Measurements from ENCODE around the gene HAUS6.

DNA sequence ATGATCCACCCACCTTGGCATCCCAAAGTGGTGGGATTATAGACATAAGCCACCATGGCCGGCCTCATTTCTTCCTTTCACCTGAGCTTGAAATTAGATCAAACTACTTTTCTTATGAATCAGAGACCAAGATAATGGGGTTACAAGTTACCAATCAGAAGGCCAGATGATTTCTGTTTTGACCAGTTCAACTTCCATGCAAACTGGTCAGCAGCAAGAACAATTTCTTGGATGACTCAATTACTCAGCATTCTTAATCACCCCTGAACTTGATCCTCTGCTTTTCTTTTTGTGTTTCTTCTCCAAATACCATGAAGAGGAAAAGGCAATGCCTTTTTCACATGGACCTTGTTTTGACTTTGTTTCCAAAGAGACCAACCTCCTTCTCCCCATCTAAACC is 34.6 kb upstream of the HAUS6 start:
- TF ChIP-seq, protein P1, sequence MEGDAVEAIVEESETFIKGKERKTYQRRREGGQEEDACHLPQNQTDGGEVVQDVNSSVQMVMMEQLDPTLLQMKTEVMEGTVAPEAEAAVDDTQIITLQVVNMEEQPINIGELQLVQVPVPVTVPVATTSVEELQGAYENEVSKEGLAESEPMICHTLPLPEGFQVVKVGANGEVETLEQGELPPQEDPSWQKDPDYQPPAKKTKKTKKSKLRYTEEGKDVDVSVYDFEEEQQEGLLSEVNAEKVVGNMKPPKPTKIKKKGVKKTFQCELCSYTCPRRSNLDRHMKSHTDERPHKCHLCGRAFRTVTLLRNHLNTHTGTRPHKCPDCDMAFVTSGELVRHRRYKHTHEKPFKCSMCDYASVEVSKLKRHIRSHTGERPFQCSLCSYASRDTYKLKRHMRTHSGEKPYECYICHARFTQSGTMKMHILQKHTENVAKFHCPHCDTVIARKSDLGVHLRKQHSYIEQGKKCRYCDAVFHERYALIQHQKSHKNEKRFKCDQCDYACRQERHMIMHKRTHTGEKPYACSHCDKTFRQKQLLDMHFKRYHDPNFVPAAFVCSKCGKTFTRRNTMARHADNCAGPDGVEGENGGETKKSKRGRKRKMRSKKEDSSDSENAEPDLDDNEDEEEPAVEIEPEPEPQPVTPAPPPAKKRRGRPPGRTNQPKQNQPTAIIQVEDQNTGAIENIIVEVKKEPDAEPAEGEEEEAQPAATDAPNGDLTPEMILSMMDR (conservative IDR thresholded peaks at IDR 0.05; ENCODE audit: low read depth in 2 of 2) = no peak
- TF ChIP-seq EZH2phosphoT487 (IDR thresholded peaks at IDR 0.05; ENCODE audit: unreplicated experiment) = no peak
- TF ChIP-seq EZH2 (IDR thresholded peaks at IDR 0.05; ENCODE audit: low read depth, unreplicated experiment) = no peak
- TF ChIP-seq POLR2AphosphoS5 (IDR thresholded peaks at IDR 0.05; ENCODE audit: low read depth) = no peak
- TF ChIP-seq, protein P2, sequence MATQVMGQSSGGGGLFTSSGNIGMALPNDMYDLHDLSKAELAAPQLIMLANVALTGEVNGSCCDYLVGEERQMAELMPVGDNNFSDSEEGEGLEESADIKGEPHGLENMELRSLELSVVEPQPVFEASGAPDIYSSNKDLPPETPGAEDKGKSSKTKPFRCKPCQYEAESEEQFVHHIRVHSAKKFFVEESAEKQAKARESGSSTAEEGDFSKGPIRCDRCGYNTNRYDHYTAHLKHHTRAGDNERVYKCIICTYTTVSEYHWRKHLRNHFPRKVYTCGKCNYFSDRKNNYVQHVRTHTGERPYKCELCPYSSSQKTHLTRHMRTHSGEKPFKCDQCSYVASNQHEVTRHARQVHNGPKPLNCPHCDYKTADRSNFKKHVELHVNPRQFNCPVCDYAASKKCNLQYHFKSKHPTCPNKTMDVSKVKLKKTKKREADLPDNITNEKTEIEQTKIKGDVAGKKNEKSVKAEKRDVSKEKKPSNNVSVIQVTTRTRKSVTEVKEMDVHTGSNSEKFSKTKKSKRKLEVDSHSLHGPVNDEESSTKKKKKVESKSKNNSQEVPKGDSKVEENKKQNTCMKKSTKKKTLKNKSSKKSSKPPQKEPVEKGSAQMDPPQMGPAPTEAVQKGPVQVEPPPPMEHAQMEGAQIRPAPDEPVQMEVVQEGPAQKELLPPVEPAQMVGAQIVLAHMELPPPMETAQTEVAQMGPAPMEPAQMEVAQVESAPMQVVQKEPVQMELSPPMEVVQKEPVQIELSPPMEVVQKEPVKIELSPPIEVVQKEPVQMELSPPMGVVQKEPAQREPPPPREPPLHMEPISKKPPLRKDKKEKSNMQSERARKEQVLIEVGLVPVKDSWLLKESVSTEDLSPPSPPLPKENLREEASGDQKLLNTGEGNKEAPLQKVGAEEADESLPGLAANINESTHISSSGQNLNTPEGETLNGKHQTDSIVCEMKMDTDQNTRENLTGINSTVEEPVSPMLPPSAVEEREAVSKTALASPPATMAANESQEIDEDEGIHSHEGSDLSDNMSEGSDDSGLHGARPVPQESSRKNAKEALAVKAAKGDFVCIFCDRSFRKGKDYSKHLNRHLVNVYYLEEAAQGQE (IDR thresholded peaks at IDR 0.05; ENCODE audit: unreplicated experiment) = no peak
- no peak for TF ChIP-seq STAT1 (IDR thresholded peaks at IDR 0.05; ENCODE audit: unreplicated experiment)
- TF ChIP-seq CREB1 (CRISPR knock-in tag; IDR thresholded peaks at IDR 0.05; ENCODE audit: low read depth) = no peak
- no peak for TF ChIP-seq JUNB (IDR thresholded peaks at IDR 0.05; ENCODE audit: unreplicated experiment)

Measured in GM23338 (cell line).